Karpas-422 (cell line): Measurements from ENCODE around the gene NRARP. TPM values are rescaled to one million over a fixed set of nuclear protein-coding genes. Genes with fewer than 3 reads are reported as not detected.
"Not testable (repeated sequence)": the region's sequence is repeated elsewhere in the genome, so short reads cannot be mapped to it uniquely, and the experiment has no call there.

ENCODE experiments used
- DNase-seq: peaks from one replicate; pipeline ENCODE4 v3.0.0-alpha.2; 2015
- H2AFZ ChIP-seq: fragments of 200-600 bp; sonication (generic); 2 replicates; pipeline ENCODE4 v1.6.1; 2014; ENCODE audit warnings: antibody characterized with exemption, low read length, mixed read lengths
- H3K27ac ChIP-seq: fragments of 200-600 bp; sonication (generic); 2 replicates; pipeline ENCODE4 v1.5.1; 2014; ENCODE audit warnings: mild to moderate bottlenecking, low read length, moderate library complexity
- H3K27me3 ChIP-seq: fragments of 200-600 bp; sonication (generic); 2 replicates; pipeline ENCODE4 v1.6.1; 2014; ENCODE audit warnings: low read length, mixed read lengths
- H3K36me3 ChIP-seq: fragments of 200-600 bp; sonication (generic); 2 replicates; pipeline ENCODE4 v1.6.1; 2014; ENCODE audit warnings: low read length, mixed read lengths; ENCODE audit not compliant: insufficient read depth
- H3K4me1 ChIP-seq: fragments of 200-600 bp; sonication (generic); 2 replicates; pipeline ENCODE4 v1.6.1; 2014; ENCODE audit warnings: mild to moderate bottlenecking, low read length, mixed read lengths
- H3K4me2 ChIP-seq: fragments of 200-600 bp; sonication (generic); 2 replicates; pipeline ENCODE4 v1.6.1; 2014; ENCODE audit warnings: low read length, low read depth, mild to moderate bottlenecking; ENCODE audit not compliant: poor library complexity, severe bottlenecking
- H3K4me3 ChIP-seq: fragments of 200-600 bp; sonication (generic); 2 replicates; pipeline ENCODE4 v1.5.1; 2014; ENCODE audit warnings: mild to moderate bottlenecking, antibody characterized with exemption, low read length, mixed read lengths
- H3K79me2 ChIP-seq: fragments of 200-600 bp; sonication (generic); 2 replicates; pipeline ENCODE4 v1.6.1; 2014; ENCODE audit warnings: mild to moderate bottlenecking, low read length, mixed read lengths
- H3K9ac ChIP-seq: fragments of 200-600 bp; sonication (generic); 2 replicates; pipeline ENCODE4 v1.6.0; 2014; ENCODE audit warnings: low read length
- H3K9me2 ChIP-seq: fragments of 200-600 bp; sonication (generic), shearing (Covaris generic); replicated peaks from 2 replicates; pipeline ENCODE4 v1.6.0; 2014; ENCODE audit warnings: mild to moderate bottlenecking, low read length, moderate library complexity; ENCODE audit not compliant: insufficient read depth
- H3K9me3 ChIP-seq: fragments of 300-700, 200-600 bp; sonication (generic); 2 replicates; pipeline ENCODE4 v1.6.1; 2014; ENCODE audit warnings: low read length, mixed read lengths
- H4K20me1 ChIP-seq: fragments of 200-600 bp; sonication (generic); 2 replicates; pipeline ENCODE4 v1.6.1; 2014; ENCODE audit warnings: mild to moderate bottlenecking, antibody characterized with exemption, low read length, low read depth; ENCODE audit not compliant: insufficient read depth
- total RNA-seq: library from RNA; depleted of rRNA; stranded (reverse); fragments of >200 nt; shearing (Covaris generic); gene quantifications from 2 replicates; pipeline ENCODE4 v1.2.3, GENCODE V29; 2014; ENCODE audit warnings: low replicate concordance

Gene NRARP
- total RNA-seq, 1 experiment from 2014 or later, result 1.4 TPM

GRCh38 chr9:137339045-137339907 is 37.2 kb upstream of the NRARP start:
- DNase-seq, result peak; percentile 23
- no peaks in the 10 kb centered on the region for H3K36me3 ChIP-seq
- H3K9me2 ChIP-seq, result no peaks in the 10 kb centered on the region
- no peaks in the 10 kb centered on the region for H3K27me3 ChIP-seq
- H3K9me3 ChIP-seq, result peaks cover 10% of the 10 kb centered on the region
- no peaks in the 10 kb centered on the region for H3K79me2 ChIP-seq
- no peaks in the 10 kb centered on the region for H4K20me1 ChIP-seq
- H3K4me3 ChIP-seq, result no peak overlapping the region
- no peak overlapping the region for H3K27ac ChIP-seq
- peaks cover 4% of the 10 kb centered on the region; the same call in 1 of the 2 replicates for H3K4me1 ChIP-seq
- no peak overlapping the region for H3K4me2 ChIP-seq
- H2AFZ ChIP-seq, result no peak overlapping the region
- H3K9ac ChIP-seq, result no peak overlapping the region

GRCh38 chr9:137336735-137337134 is 34.7 kb upstream of the NRARP start:
- Histone ChIP-seq H3K27ac (no peak overlapping the region), H3K4me2 (no peak overlapping the region), H3K9me3 (peaks cover 10% of the 10 kb centered on the region), H3K27me3 (no peaks in the 10 kb centered on the region), H3K4me1 (peaks cover 4% of the 10 kb centered on the region; the same call in 1 of the 2 replicates), H3K36me3 (no peaks in the 10 kb centered on the region), H3K4me3 (no peak overlapping the region), H4K20me1 (no peaks in the 10 kb centered on the region), H2AFZ (no peak overlapping the region), H3K9ac (no peak overlapping the region), H3K9me2 (no peaks in the 10 kb centered on the region), H3K79me2 (no peaks in the 10 kb centered on the region)
- DNase-seq, result peak; percentile 16

- Histone ChIP-seq H3K27me3 (no peaks in the 10 kb centered on the region), H4K20me1 (no peaks in the 10 kb centered on the region), H3K79me2 (no peaks in the 10 kb centered on the region), H2AFZ (no peak overlapping the region), H3K4me2 (no peak overlapping the region), H3K9ac (no peak overlapping the region), H3K9me3 (peaks cover 10% of the 10 kb centered on the region), H3K27ac (no peak overlapping the region), H3K4me1 (peaks cover 4% of the 10 kb centered on the region; the same call in 1 of the 2 replicates), H3K36me3 (no peaks in the 10 kb centered on the region), H3K9me2 (no peaks in the 10 kb centered on the region), H3K4me3 (no peak overlapping the region)
- DNase-seq, result no peak
Measured at GRCh38 chr9:137333016-137333671, 31.1 kb upstream of the NRARP start.

GRCh38 chr9:137331929-137332328 is 29.9 kb upstream of the NRARP start:
- Histone ChIP-seq H3K27ac (no peak overlapping the region), H3K4me1 (peaks cover 5% of the 10 kb centered on the region), H3K36me3 (no peaks in the 10 kb centered on the region), H3K27me3 (no peaks in the 10 kb centered on the region), H3K9ac (no peak overlapping the region), H3K9me2 (0 out of 2 replicates have a peak, but pooled peaks cover 4% of the 10 kb centered on the region), H2AFZ (no peak overlapping the region), H3K79me2 (no peaks in the 10 kb centered on the region), H3K9me3 (peaks cover 10% of the 10 kb centered on the region), H4K20me1 (no peaks in the 10 kb centered on the region), H3K4me2 (no peak overlapping the region), H3K4me3 (no peak overlapping the region)
- no peak for DNase-seq

- Histone ChIP-seq H3K27ac (no peak overlapping the region), H4K20me1 (no peaks in the 10 kb centered on the region), H3K9me3 (0 out of 2 replicates have a peak, but pooled peaks cover under 1% of the 10 kb centered on the region), H3K9ac (no peak overlapping the region), H3K4me2 (no peak overlapping the region), H3K9me2 (0 out of 2 replicates have a peak, but pooled peaks cover 4% of the 10 kb centered on the region), H3K4me1 (peaks cover 17% of the 10 kb centered on the region), H3K36me3 (no peaks in the 10 kb centered on the region), H3K27me3 (no peaks in the 10 kb centered on the region), H3K79me2 (no peaks in the 10 kb centered on the region), H2AFZ (no peak overlapping the region), H3K4me3 (no peak overlapping the region)
- DNase-seq, result no peak
Measured at GRCh38 chr9:137330689-137331088, 28.6 kb upstream of the NRARP start.

GRCh38 chr9:137329590-137329989 is 27.5 kb upstream of the NRARP start:
- DNase-seq, H3K27ac ChIP-seq, H4K20me1 ChIP-seq, H3K36me3 ChIP-seq, H3K9ac ChIP-seq, H3K9me2 ChIP-seq, H3K79me2 ChIP-seq, H3K4me3 ChIP-seq, H3K27me3 ChIP-seq, H2AFZ ChIP-seq, H3K4me2 ChIP-seq, H3K9me3 ChIP-seq: not testable (repeated sequence)
- H3K4me1 ChIP-seq, result peaks cover 13% of the 10 kb centered on the region

GRCh38 chr9:137327641-137328550 is 25.8 kb upstream of the NRARP start:
- not testable (repeated sequence) for H3K27me3 ChIP-seq, H3K27ac ChIP-seq, H3K4me3 ChIP-seq, DNase-seq, H3K79me2 ChIP-seq, H4K20me1 ChIP-seq, H3K9ac ChIP-seq, H3K4me2 ChIP-seq, H3K36me3 ChIP-seq, H3K9me2 ChIP-seq, H3K9me3 ChIP-seq, H2AFZ ChIP-seq
- peaks cover 13% of the 10 kb centered on the region for H3K4me1 ChIP-seq
